GM18858 (cell line): Measurements from ENCODE around the gene CCDC30.

Experiments
- ATAC-seq: cut with Tn5 transposase; IDR thresholded peaks from one replicate; pipeline ENCODE4 v1.9.1; 2021; ENCODE audit not compliant: unreplicated experiment

The CCDC30 gene

GRCh38 chr1:42686418-42686817 lies 223.3 kb downstream of the CCDC30 start:
- ATAC-seq: no peak

- no peak for ATAC-seq
Measured at GRCh38 chr1:42689912-42690311, 226.8 kb downstream of the CCDC30 start.

GRCh38 chr1:42690477-42691156 lies 227.5 kb downstream of the CCDC30 start:
- no peak for ATAC-seq

GRCh38 chr1:42691157-42691498 lies 228.0 kb downstream of the CCDC30 start:
- ATAC-seq: no peak

GRCh38 chr1:42692461-42692860 lies 229.4 kb downstream of the CCDC30 start:
- ATAC-seq: no peak

- no peak for ATAC-seq
Measured at GRCh38 chr1:42692911-42693310, 229.8 kb downstream of the CCDC30 start.

- ATAC-seq: no peak
Measured at GRCh38 chr1:42698081-42698813, 235.2 kb downstream of the CCDC30 start.

GRCh38 chr1:42700006-42700405 lies 236.9 kb downstream of the CCDC30 start:
- ATAC-seq: no peak

- ATAC-seq: no peak
Measured at GRCh38 chr1:42703888-42704464, 240.9 kb downstream of the CCDC30 start.
